Small intestine (tissue), 7 donors: ENCODE data around the gene MUC5B. TPM values are rescaled to one million over a fixed set of nuclear protein-coding genes. Genes with fewer than 3 reads are reported as not detected.

Experiments
- DNase-seq, 2 donors: peaks; one replicate each; pipeline versions ENCODE4 v3.0.0 to v3.0.0-alpha.2; 2013
- FAIRE-seq: peaks from 2 replicates; lab custom pipeline; 2012; peaks lifted over from hg19 to GRCh38; lab: Jason Lieb, UNC
- H3K27ac ChIP-seq, 3 donors: one replicate each; pipeline ENCODE4 v1.5.1; 2013; ENCODE audit warnings: low read length in 2 of 3, mild to moderate bottlenecking in 2 of 3, control low read depth in 1 of 3, inconsistent platforms in 1 of 3, low read depth in 1 of 3, moderate library complexity in 1 of 3
- H3K27me3 ChIP-seq, 3 donors: one replicate each; pipeline ENCODE4 v1.6.1; 2013; ENCODE audit warnings: low read length in 3 of 3, inconsistent platforms in 1 of 3; ENCODE audit not compliant: control insufficient read depth in 3 of 3, insufficient read depth in 3 of 3
- H3K36me3 ChIP-seq, 3 donors: one replicate each; pipeline ENCODE4 v1.6.1; 2013; ENCODE audit warnings: low read length in 3 of 3, inconsistent platforms in 1 of 3, low read depth in 1 of 3, mild to moderate bottlenecking in 1 of 3, moderate library complexity in 1 of 3; ENCODE audit not compliant: control insufficient read depth in 3 of 3, insufficient read depth in 2 of 3
- H3K4me1 ChIP-seq, 3 donors: one replicate each; pipeline ENCODE4 v1.6.1; 2013; ENCODE audit warnings: low read length in 2 of 3, inconsistent platforms in 1 of 3, low read depth in 1 of 3, mild to moderate bottlenecking in 1 of 3, moderate library complexity in 1 of 3; ENCODE audit not compliant: control insufficient read depth in 3 of 3, insufficient read depth in 2 of 3
- H3K4me3 ChIP-seq, 3 donors: one replicate each; pipeline ENCODE4 v1.5.1; 2013; ENCODE audit warnings: low read length in 3 of 3, control low read depth in 1 of 3, inconsistent platforms in 1 of 3, low read depth in 1 of 3, mild to moderate bottlenecking in 1 of 3, moderate library complexity in 1 of 3
- H3K9me3 ChIP-seq, 2 donors: one replicate each; pipeline ENCODE4 v1.6.1; 2013; ENCODE audit warnings: low read depth in 1 of 2, low read length in 1 of 2; ENCODE audit not compliant: control insufficient read depth in 2 of 2, insufficient read depth in 1 of 2
- WGBS, 3 donors: extraction: QIAGEN DNeasy Blood & Tissue Kit; methylation state at CpG; one replicate each; pipeline ENCODE4 v1.1.7; 2013; 5-methylcytosine and 5-hydroxymethylcytosine counted together
- polyA plus RNA-seq, 4 donors: library from polyadenylated mRNA; stranded (reverse) in 3 of 4; unstranded in 1 of 4; fragments of 200-250 nt in 3 of 4; fragments of 120-200 nt in 1 of 4; gene quantifications; one replicate each; pipeline versions ENCODE4 v1.2.1 to v1.2.3, GENCODE V29; 2013
- donor health status: healthy with polysubstance abuse.
- donor health status: control.
- donor health status: control.
- donor health status: Bipolar disorder and iron deficiency.
- donor health status: healthy.

MUC5B gene
- polyA plus RNA-seq, 4 donors: 0.04 to 2.4 TPM; not detected in 2

GRCh38 chr11:1298695-1299492 lies 76.0 kb downstream of the MUC5B start:
- no peak for FAIRE-seq
- peak overlapping the region in 2 of 3 donors; percentile 22 to 80 for H3K27ac ChIP-seq

GRCh38 chr11:1299621-1300020 lies 76.8 kb downstream of the MUC5B start:
- H3K36me3 ChIP-seq: peaks cover 2 to 80% (median 2%) of the 10 kb centered on the region in 3 donors
- peak in 1 of 2 donors; percentile 12 for DNase-seq
- peaks cover 7 to 65% (median 9%) of the 10 kb centered on the region in 3 donors for H3K4me1 ChIP-seq
- H3K4me3 ChIP-seq: no peak overlapping the region
- no peaks in the 10 kb centered on the region for H3K9me3 ChIP-seq
- H3K27ac ChIP-seq: peak overlapping the region in 2 of 3 donors; percentile 4 to 75
- WGBS, 3 donors: 81 to 85% (median 82%) methylated on average over 23 of the region's 23 CpGs
- H3K27me3 ChIP-seq: no peaks in the 10 kb centered on the region
- no peak for FAIRE-seq

More at GRCh38 chr11:1298695-1299492, 76.0 kb downstream of the MUC5B start:
- H3K36me3 ChIP-seq: peaks cover 2 to 82% (median 2%) of the 10 kb centered on the region in 3 donors
- no peak overlapping the region for H3K4me3 ChIP-seq
- no peaks in the 10 kb centered on the region for H3K27me3 ChIP-seq
- H3K9me3 ChIP-seq: no peaks in the 10 kb centered on the region
- H3K4me1 ChIP-seq: peaks cover 5 to 58% (median 9%) of the 10 kb centered on the region in 3 donors
- DNase-seq: peak; percentile 95
- WGBS, 3 donors: 50 to 68% (median 52%) methylated on average over 32 of the region's 32 CpGs

- Histone ChIP-seq H3K4me3 (no peak overlapping the region), H3K27ac (peak overlapping the region in 1 of 3 donors; percentile 8), H3K9me3 (no peaks in the 10 kb centered on the region), H3K4me1 (peaks cover 9 to 69% (median 11%) of the 10 kb centered on the region in 3 donors), H3K36me3 (peaks cover 2 to 78% (median 2%) of the 10 kb centered on the region in 3 donors), H3K27me3 (no peaks in the 10 kb centered on the region)
- no peak for FAIRE-seq
- WGBS, 3 donors: 65 to 89% (median 80%) methylated on average over 7 of the region's 7 CpGs
- DNase-seq: no peak
Measured at GRCh38 chr11:1300121-1300520, 77.3 kb downstream of the MUC5B start.

- Histone ChIP-seq H3K27ac (peak overlapping the region in 1 of 3 donors; percentile 8), H3K27me3 (no peaks in the 10 kb centered on the region), H3K36me3 (peaks cover 0 to 78% (median 2%) of the 10 kb centered on the region in 3 donors), H3K9me3 (no peaks in the 10 kb centered on the region), H3K4me1 (peaks cover 12 to 75% (median 16%) of the 10 kb centered on the region in 3 donors), H3K4me3 (no peak overlapping the region)
- FAIRE-seq (no peak), DNase-seq (no peak)
- WGBS, 3 donors: 87 to 95% (median 88%) methylated on average over 28 of the region's 28 CpGs
Measured at GRCh38 chr11:1300569-1301187, 77.8 kb downstream of the MUC5B start.

- H3K27ac ChIP-seq: no peak overlapping the region
- 92 to 93% (median 92%) methylated on average over 22 of the region's 22 CpGs for WGBS, 3 donors
- no peak for FAIRE-seq
Measured at GRCh38 chr11:1301220-1302000, 78.5 kb downstream of the MUC5B start.

GRCh38 chr11:1302041-1302460 lies 79.2 kb downstream of the MUC5B start:
- peaks cover 14 to 86% (median 28%) of the 10 kb centered on the region in 3 donors for H3K4me1 ChIP-seq
- no peak for FAIRE-seq
- H3K27ac ChIP-seq: no peak overlapping the region
- H3K36me3 ChIP-seq: peaks cover 0 to 80% (median 2%) of the 10 kb centered on the region in 3 donors
- H3K9me3 ChIP-seq: no peaks in the 10 kb centered on the region
- 73 to 79% (median 76%) methylated on average over 13 of the region's 13 CpGs for WGBS, 3 donors
- no peaks in the 10 kb centered on the region for H3K27me3 ChIP-seq
- H3K4me3 ChIP-seq: no peak overlapping the region
- no peak for DNase-seq

More at GRCh38 chr11:1301220-1302000, 78.5 kb downstream of the MUC5B start:
- Histone ChIP-seq H3K27me3 (no peaks in the 10 kb centered on the region), H3K36me3 (peaks cover 0 to 78% (median 2%) of the 10 kb centered on the region in 3 donors), H3K4me1 (peaks cover 14 to 82% (median 22%) of the 10 kb centered on the region in 3 donors), H3K9me3 (no peaks in the 10 kb centered on the region), H3K4me3 (no peak overlapping the region)
- DNase-seq: no peak

- Histone ChIP-seq H3K4me3 (no peak overlapping the region), H3K4me1 (peaks cover 11 to 86% (median 34%) of the 10 kb centered on the region in 3 donors), H3K27me3 (no peaks in the 10 kb centered on the region), H3K9me3 (no peaks in the 10 kb centered on the region), H3K27ac (peak overlapping the region in 1 of 3 donors; percentile 93), H3K36me3 (peaks cover 0 to 80% (median 2%) of the 10 kb centered on the region in 3 donors)
- 52 to 63% (median 62%) methylated on average over 17 of the region's 17 CpGs for WGBS, 3 donors
- no peak for DNase-seq
- FAIRE-seq: no peak
Measured at GRCh38 chr11:1302461-1303125, 79.7 kb downstream of the MUC5B start.
